Right atrium auricular region (tissue), 2 donors: ENCODE results near the gene TFF2. TPM values are rescaled to one million over a fixed set of nuclear protein-coding genes. Genes with fewer than 3 reads are reported as not detected.

ENCODE experiments used
- DNase-seq: peaks from one replicate; pipeline ENCODE4 v3.0.0-alpha.2; 2019; ENCODE audit warnings: low spot score
- H3K27ac ChIP-seq, 2 donors: fragments of 200-600 bp; sonication (generic); 1 replicate in 1 of 2; 2 replicates in 1 of 2; pipeline ENCODE4 v1.5.1; 2016 to 2019
- H3K27me3 ChIP-seq, 2 donors: fragments of 200-600 bp; sonication (generic); one replicate each; pipeline versions ENCODE4 v1.5.1 to v1.6.0; 2017 to 2019
- H3K36me3 ChIP-seq: fragments of 200-600 bp; sonication (generic); one replicate; pipeline ENCODE4 v1.5.1; 2016
- H3K4me1 ChIP-seq, 2 donors: fragments of 200-600 bp; sonication (generic); one replicate each; pipeline versions ENCODE4 v1.5.1 to v1.6.0; 2017 to 2019
- H3K4me3 ChIP-seq, 2 donors: fragments of 200-600 bp; sonication (generic); 1 replicate in 1 of 2; 2 replicates in 1 of 2; pipeline ENCODE4 v1.5.1; 2017 to 2019; ENCODE audit warnings: mild to moderate bottlenecking in 1 of 2, moderate library complexity in 1 of 2
- H3K9me3 ChIP-seq, 2 donors: fragments of 200-600 bp; sonication (generic); one replicate each; pipeline ENCODE4 v1.5.1; 2019
- CTCF ChIP-seq, 2 donors: fragments of 200-600 bp; sonication (generic); IDR thresholded peaks; one replicate each; pipeline ENCODE4 v1.5.1; 2019; ENCODE audit warnings: antibody characterized with exemption in 2 of 2
- total RNA-seq, 2 donors: library from RNA; depleted of rRNA; stranded (reverse); fragments of >200 nt; gene quantifications; one replicate each; pipeline ENCODE4 v1.1.0, GENCODE V29; 2016

The TFF2 gene
- total RNA-seq, 2 donors from 2014 or later, result not detected

- DNase-seq, result no peak
- Histone ChIP-seq H3K36me3 (no peaks in the 10 kb centered on the region), H3K9me3 (peaks cover 0 to 23% of the 10 kb centered on the region in 2 donors), H3K4me3 (no peak overlapping the region), H3K27ac (no peak overlapping the region), H3K27me3 (no peaks in the 10 kb centered on the region), H3K4me1 (no peaks in the 10 kb centered on the region)
- no peak for TF ChIP-seq CTCF (IDR thresholded peaks at IDR 0.05)
Observed at GRCh38 chr21:42351626-42352440, 1.0 kb upstream of the TFF2 start.

- Histone ChIP-seq H3K27ac (no peak overlapping the region), H3K27me3 (no peaks in the 10 kb centered on the region), H3K36me3 (no peaks in the 10 kb centered on the region), H3K4me3 (no peak overlapping the region), H3K9me3 (peaks cover 0 to 15% of the 10 kb centered on the region in 2 donors), H3K4me1 (no peaks in the 10 kb centered on the region)
- no peak for TF ChIP-seq CTCF (IDR thresholded peaks at IDR 0.05)
- no peak for DNase-seq
Observed at GRCh38 chr21:42350318-42350910, 380 bp downstream of the TFF2 start.

GRCh38 chr21:42349420-42350317, 1.1 kb downstream of the TFF2 start:
- Histone ChIP-seq H3K36me3 (no peaks in the 10 kb centered on the region), H3K9me3 (peaks cover 0 to 8% of the 10 kb centered on the region in 2 donors), H3K27me3 (no peaks in the 10 kb centered on the region), H3K27ac (no peak overlapping the region), H3K4me1 (no peaks in the 10 kb centered on the region), H3K4me3 (no peak overlapping the region)
- no peak for DNase-seq
- no peak for TF ChIP-seq CTCF (IDR thresholded peaks at IDR 0.05)

- Histone ChIP-seq H3K4me1 (no peaks in the 10 kb centered on the region), H3K27ac (no peak overlapping the region), H3K9me3 (peaks cover 0 to under 1% of the 10 kb centered on the region in 2 donors), H3K4me3 (no peak overlapping the region), H3K36me3 (no peaks in the 10 kb centered on the region), H3K27me3 (no peaks in the 10 kb centered on the region)
- TF ChIP-seq CTCF (IDR thresholded peaks at IDR 0.05), result no peak
- DNase-seq, result no peak
Observed at GRCh38 chr21:42348762-42349161, 2.0 kb downstream of the TFF2 start.

- Histone ChIP-seq H3K4me1 (no peaks in the 10 kb centered on the region), H3K36me3 (no peaks in the 10 kb centered on the region), H3K4me3 (no peak overlapping the region), H3K27ac (no peak overlapping the region), H3K27me3 (no peaks in the 10 kb centered on the region), H3K9me3 (no peaks in the 10 kb centered on the region)
- no peak for DNase-seq
- TF ChIP-seq CTCF (IDR thresholded peaks at IDR 0.05), result no peak
Observed at GRCh38 chr21:42347601-42348327, 3.0 kb downstream of the TFF2 start.
